HG03095 (cell line): ENCODE measurements around the gene ZNRF2.
"Not testable (repeated sequence)": the region's sequence is repeated elsewhere in the genome, so short reads cannot be mapped to it uniquely, and the experiment has no call there.

Experiments
- ATAC-seq: cut with Tn5 transposase; IDR thresholded peaks from one replicate; pipeline ENCODE4 v1.9.1; 2021; ENCODE audit warnings: moderate library complexity; ENCODE audit not compliant: unreplicated experiment

ZNRF2 gene

GRCh38 chr7:30353532-30353931 lies 69.1 kb downstream of the ZNRF2 start:
- no peak for ATAC-seq

- ATAC-seq: no peak
These were observed 69.7 kb downstream of the ZNRF2 start for GRCh38 chr7:30353932-30354607.

GRCh38 chr7:30354791-30355190 lies 70.4 kb downstream of the ZNRF2 start:
- ATAC-seq: no peak

GRCh38 chr7:30359957-30360356 lies 75.6 kb downstream of the ZNRF2 start:
- ATAC-seq: no peak

GRCh38 chr7:30363778-30364563 lies 79.6 kb downstream of the ZNRF2 start:
- ATAC-seq: no peak

GRCh38 chr7:30364773-30365172 lies 80.4 kb downstream of the ZNRF2 start:
- no peak for ATAC-seq

- no peak for ATAC-seq
These were observed 81.2 kb downstream of the ZNRF2 start for GRCh38 chr7:30365621-30366020.

- no peak for ATAC-seq
These were observed 82.2 kb downstream of the ZNRF2 start for GRCh38 chr7:30366606-30367005.

GRCh38 chr7:30367561-30367960 lies 83.2 kb downstream of the ZNRF2 start:
- ATAC-seq: no peak

- ATAC-seq: no peak
These were observed 85.5 kb downstream of the ZNRF2 start for GRCh38 chr7:30369879-30370278.

- ATAC-seq: no peak
These were observed 86.9 kb downstream of the ZNRF2 start for GRCh38 chr7:30371321-30371720.

GRCh38 chr7:30378275-30378674 lies 93.9 kb downstream of the ZNRF2 start:
- ATAC-seq: no peak

- ATAC-seq: no peak
These were observed 94.7 kb downstream of the ZNRF2 start for GRCh38 chr7:30379131-30379530.

- ATAC-seq: no peak
These were observed 95.3 kb downstream of the ZNRF2 start for GRCh38 chr7:30379741-30380140.

GRCh38 chr7:30380294-30380693 lies 95.9 kb downstream of the ZNRF2 start:
- ATAC-seq: no peak

- not testable (repeated sequence) for ATAC-seq
These were observed 96.4 kb downstream of the ZNRF2 start for GRCh38 chr7:30380824-30381223.

GRCh38 chr7:30382607-30383006 lies 98.2 kb downstream of the ZNRF2 start:
- no peak for ATAC-seq

GRCh38 chr7:30389791-30390190 lies 105.4 kb downstream of the ZNRF2 start:
- no peak for ATAC-seq

GRCh38 chr7:30390736-30391636 lies 106.6 kb downstream of the ZNRF2 start:
- no peak for ATAC-seq

GRCh38 chr7:30391806-30392205 lies 107.4 kb downstream of the ZNRF2 start:
- ATAC-seq: no peak

- ATAC-seq: no peak
These were observed 111.3 kb downstream of the ZNRF2 start for GRCh38 chr7:30395676-30396075.
